ENCODE data around the gene PHF20.
"Not testable (repeated sequence)": the region's sequence is repeated elsewhere in the genome, so short reads cannot be mapped to it uniquely, and the experiment has no call there.

Gene PHF20

DNA sequence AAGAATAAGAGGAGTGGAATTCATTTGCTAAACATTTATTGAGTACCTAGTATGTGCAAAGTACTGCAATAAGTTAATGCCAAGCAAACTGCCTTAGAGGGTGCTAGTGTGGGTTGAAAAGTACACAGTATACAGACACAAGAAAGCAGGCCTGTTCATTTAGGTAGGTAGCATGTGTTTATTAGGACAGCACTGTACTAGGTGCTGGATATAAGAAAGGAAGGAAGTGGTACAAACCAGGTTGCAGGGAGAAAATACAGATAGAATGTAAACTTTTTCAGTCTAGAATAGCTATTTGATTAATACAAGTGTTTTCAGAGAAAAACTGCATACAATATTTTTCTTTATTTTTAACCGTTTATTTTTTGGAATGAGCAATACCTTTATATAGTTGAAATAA lies 68.1 kb downstream of the PHF20 start:
- DNase-seq (ENCODE audit: low spot score): no peak

- no peak for DNase-seq (ENCODE audit: low spot score)
These were observed 68.6 kb downstream of the PHF20 start for GRCh38 chr20:35840421-35840820.

GRCh38 chr20:35842361-35842760 lies 70.5 kb downstream of the PHF20 start:
- DNase-seq (ENCODE audit: low spot score): no peak

DNA sequence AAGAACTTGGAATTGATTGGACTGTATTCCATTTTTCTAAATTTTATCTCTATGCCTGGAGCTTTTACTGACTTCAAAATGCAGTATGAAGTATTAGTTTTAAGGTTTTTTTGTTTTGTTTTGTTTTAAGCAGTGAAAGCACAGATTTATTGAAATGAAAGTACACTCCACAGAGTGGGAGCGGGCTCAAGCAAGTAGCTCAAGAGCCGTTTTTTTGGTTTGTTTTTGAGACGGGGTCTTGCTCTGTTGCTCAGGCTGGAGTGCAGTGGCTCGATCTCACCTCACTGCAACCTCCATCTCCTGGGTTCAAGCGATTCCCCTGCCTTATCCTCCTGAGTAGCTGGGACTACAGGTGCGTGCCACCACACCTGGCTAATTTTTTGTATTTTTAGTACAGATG lies 72.1 kb downstream of the PHF20 start:
- DNase-seq (ENCODE audit: low spot score): not testable (repeated sequence)

DNA sequence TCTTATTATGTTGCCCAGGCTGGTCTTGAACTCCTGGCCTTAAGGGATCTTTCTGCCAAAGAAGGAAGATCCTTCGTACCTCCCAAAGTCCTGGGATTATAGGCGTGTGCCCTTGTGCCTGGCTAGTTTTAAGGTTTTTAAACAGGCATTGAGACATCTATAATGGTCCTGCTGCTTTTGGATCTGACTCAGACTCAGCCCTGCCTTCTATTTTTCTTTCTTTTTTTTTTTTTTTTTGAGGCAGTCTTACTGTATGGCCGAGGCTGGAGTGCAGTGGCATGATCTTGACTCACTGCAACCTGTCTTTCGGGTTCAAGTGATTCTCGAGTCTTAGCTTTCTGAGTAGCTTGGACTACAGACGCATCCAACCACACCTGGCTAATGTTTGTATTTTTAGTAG lies 73.7 kb downstream of the PHF20 start:
- DNase-seq (ENCODE audit: low spot score): no peak

DNA sequence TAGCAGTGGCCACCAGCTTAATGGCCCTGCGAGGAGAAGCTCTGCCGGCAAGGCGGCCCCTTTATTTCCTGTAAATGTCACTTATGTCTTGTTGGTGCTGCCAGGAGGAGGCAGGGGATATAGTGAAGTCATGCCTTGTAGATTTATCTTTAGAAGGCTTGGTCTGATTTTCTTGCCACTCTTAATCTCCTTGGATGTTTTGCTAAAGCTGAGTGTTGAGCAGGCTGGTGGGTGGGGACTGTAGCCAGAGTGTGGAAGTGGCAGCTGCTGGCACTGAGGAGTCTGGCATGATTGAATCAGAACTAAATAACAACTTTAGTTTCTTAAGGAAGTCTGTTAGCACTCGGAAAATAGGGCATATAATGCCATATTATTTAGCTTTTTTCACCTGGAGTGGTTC lies 77.9 kb downstream of the PHF20 start:
- DNase-seq (ENCODE audit: low spot score): no peak

- DNase-seq (ENCODE audit: low spot score): not testable (repeated sequence)
These were observed 79.8 kb downstream of the PHF20 start for GRCh38 chr20:35851659-35852058.

GRCh38 chr20:35854713-35855348 lies 83.0 kb downstream of the PHF20 start:
- DNase-seq (ENCODE audit: low spot score): no peak

DNA sequence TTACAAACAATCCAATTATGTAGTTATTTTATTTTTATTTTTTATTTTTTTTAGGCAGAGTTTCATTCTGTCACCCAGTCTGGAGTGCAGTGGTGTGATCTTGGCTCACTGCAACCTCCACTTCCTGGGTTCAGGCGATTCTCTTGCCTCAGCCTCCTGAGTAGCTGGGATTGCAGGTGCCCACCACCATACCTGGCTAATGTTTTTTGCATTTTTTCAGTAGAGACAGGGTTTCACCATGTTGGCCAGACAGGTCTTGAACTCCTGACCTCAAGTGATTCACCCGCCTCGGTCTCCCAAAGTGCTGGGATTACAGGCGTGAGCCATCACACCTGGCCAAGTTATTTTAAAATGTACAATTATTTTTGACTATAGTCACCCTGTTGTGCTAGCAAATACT lies 83.8 kb downstream of the PHF20 start:
- DNase-seq (ENCODE audit: low spot score): not testable (repeated sequence)

DNA sequence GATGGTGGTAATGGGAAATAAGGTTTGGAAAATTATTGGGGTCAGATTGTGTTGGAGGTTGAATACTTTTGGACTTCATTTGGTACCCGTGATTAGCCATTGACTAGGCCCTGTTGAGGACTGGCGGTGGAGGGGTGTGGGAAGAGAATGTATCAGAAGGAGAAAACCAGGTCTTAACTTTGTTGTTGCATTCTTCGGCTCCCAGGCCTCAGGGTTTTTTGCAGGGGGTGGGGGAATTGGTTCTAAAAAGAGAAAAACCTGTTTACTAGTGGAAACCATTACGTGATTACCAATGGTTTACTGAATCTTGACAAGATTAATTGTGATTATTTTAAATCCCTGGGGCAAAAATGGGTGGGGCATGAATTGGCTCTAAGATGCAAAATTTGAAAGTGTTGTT lies 85.1 kb downstream of the PHF20 start:
- no peak for DNase-seq (ENCODE audit: low spot score)

DNA sequence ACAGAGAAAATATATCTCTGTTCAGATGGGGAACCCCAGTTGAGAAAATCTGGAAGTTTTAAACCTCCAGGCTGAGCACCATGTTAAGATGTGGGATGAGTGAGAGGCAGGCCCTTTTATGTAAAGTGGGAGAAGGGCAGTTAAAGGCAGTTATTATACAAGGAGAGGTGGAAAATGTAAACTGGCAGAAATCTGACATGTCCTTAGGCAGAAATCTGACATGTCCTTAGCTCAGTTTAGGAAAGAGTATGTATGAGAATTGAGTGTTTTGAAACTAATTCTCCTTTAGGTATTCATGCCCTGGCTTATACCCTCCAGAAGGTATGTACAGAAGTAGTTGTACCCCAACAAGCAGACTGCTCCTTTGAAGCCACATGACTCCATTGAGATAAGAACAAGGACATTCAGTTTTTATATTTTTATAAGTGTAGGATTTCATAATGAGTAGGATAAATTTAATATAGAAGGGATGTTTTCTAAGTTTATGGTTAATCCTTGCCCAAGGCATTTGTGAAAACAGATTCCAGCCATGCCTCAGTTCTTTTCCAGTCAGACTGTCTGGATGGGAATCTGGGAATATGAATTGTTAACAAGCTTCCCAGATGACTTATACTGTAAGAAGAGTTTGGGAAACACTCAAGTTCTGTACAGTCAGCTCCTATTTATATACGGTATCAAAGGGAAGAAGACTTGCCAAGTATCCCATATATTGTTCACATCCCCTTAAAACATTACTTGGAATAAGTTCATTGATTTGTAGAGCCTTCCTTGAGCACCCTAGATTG lies 94.8 kb downstream of the PHF20 start:
- DNase-seq (ENCODE audit: low spot score): no peak

DNA sequence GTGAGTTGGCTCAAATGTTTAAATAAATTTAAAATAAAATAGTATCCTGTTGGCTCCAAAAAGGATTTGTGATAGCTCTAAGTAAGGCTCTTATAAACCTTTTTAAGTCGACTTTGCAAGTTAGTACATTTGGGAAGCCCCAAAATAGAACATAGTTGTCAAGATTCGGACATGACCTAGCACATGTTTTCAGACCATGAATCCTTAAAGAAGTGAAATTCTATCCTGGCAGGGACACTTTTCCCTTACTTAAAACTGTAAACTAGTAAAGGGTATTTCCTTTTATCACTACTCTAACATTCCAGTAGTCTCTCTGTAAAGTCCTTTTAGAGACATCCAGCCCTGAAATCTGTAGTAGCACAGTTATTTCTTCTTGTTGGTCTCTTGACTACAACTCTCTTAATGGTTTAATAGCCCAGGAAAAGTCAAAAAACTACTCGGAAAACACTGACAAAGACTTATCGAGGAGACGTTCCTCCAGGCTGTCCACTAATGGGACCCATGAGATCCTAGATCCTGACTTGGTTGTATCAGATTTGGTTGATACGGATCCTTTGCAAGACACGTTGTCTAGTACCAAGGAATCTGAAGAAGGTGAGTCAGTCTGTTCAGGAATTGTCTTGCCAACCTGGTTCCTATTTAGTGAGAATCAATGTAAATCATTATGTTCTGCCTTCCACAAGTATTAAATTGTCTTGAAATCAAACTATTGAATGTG lies 98.9 kb downstream of the PHF20 start:
- no peak for DNase-seq (ENCODE audit: low spot score)

DNA sequence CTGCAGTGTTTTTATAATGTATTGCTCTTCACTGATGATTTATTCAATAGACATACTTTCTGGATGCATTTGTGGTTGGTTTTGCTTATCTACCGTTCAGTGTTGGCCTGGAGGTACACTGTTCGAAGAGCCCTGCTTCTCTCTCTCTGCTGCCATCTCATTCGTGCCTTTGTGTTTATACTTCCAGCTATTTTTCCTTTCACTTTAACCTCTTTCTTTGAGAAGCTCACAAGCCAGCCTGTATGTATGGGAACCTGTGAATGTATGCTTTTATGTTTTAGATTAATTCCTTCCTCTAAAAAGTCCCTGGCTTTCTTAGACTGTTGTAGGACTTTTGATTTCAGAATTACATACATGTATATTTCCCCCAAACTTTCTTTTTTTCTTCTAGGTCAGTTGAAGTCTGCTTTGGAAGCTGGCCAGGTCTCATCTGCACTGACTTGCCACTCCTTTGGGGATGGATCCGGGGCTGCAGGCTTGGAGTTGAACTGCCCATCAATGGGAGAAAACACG lies 99.5 kb downstream of the PHF20 start:
- DNase-seq (ENCODE audit: low spot score): no peak

- DNase-seq (ENCODE audit: low spot score): no peak
These were observed 104.2 kb downstream of the PHF20 start for GRCh38 chr20:35876033-35876320.

- DNase-seq (ENCODE audit: low spot score): no peak
These were observed 105.8 kb downstream of the PHF20 start for GRCh38 chr20:35877611-35878010.

- no peak for DNase-seq (ENCODE audit: low spot score)
These were observed 106.4 kb downstream of the PHF20 start for GRCh38 chr20:35878113-35878625.

- DNase-seq (ENCODE audit: low spot score): no peak
These were observed 109.9 kb downstream of the PHF20 start for GRCh38 chr20:35881676-35882075.

DNA sequence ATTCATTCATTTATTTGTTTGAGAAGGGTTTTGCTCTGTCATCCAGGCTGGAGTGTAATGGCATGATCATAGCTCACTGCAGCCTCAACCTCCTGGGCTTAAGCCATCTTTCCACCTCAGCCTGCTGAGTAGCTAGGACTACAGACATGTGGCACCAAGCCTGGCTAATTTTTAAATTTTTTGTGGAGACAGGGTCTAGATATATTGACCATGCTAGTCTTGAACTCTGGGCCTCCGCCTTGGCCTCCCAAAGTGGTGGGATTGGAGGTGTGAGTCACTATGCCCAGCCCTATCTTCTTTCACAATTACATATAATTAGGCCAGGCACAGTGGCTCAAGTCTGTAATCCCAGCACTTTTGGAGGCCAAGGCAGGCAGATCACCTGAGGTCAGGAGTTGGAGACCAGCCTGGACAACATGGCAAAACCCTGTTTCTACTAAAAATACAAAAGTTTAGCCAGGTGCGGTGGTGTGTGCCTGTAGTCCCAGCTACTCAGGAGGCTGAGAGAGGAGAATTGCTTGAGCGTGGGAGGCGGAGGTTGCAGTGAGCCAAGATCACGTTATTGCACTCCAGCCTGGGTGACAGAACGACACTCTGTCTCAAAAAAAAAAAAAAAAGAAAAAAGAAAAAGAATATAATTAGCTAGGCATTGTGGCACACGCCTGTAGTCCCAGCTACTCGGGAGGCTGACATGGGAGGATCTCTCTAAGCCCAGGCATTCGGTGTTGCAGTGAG lies 110.8 kb downstream of the PHF20 start:
- DNase-seq (ENCODE audit: low spot score): not testable (repeated sequence)

GRCh38 chr20:35883336-35883777 lies 111.5 kb downstream of the PHF20 start:
- DNase-seq (ENCODE audit: low spot score): no peak

DNA sequence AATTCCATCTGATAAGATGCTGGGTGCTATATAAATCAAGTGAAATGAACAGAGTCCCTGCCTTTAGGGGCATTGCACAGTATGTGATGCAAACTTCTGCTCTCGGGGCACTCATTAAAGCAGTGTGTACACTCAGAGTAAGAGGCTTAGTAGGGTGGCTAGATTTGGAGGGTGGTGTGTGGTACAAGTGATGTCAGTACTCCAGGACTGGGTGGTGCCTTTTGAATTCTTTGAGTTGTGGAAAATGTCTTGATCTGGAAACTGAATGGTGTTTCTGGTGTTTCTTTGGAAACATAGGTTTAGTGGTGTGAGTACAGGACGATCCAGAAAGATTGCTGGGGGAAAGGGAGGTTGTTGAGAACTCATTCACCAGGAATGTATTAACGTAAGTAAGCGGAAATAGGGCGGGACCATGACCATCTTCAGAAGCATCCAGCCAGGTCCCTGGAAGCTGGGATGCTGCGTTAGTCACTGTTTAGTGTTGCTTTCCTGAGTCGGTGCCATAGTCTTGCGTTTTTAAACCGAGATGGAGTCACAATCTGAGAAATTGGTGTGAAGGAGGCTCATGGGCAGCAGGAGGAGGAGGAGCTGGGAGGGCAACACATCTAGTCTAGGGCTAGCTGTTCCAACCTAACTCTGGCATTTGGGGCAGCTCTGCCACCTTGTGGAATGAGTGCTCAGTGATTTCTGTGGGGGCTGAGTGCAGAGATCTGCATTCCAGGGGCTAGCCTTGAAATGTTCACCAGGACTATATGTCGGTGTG lies 112.1 kb downstream of the PHF20 start:
- DNase-seq (ENCODE audit: low spot score): peak; percentile 86

GRCh38 chr20:35884541-35884865 lies 112.7 kb downstream of the PHF20 start:
- no peak for DNase-seq (ENCODE audit: low spot score)

Measured in pons (tissue), 1 donor.